Measurements from ENCODE around the gene RASSF6. TPM values are rescaled to one million over a fixed set of nuclear protein-coding genes. Genes with fewer than 3 reads are reported as not detected.
"Not testable (repeated sequence)": the region's sequence is repeated elsewhere in the genome, so short reads cannot be mapped to it uniquely, and the experiment has no call there.

The RASSF6 gene
- total and polyA plus RNA-seq, 4 donors, result 1.2 to 7.6 (median 2.0) TPM

- no peak for ATAC-seq (ENCODE audit: insufficient read depth, low FRiP score)
- Histone ChIP-seq H3K4me1 (ENCODE audit: control insufficient read depth in 5 of 5, insufficient read depth in 5 of 5, low read length in 5 of 5) (no peaks in the 10 kb centered on the region), H3K4me3 (no peak overlapping the region), H3K27me3 (ENCODE audit: control insufficient read depth in 3 of 3, insufficient read depth in 3 of 3, low read length in 2 of 3) (no peaks in the 10 kb centered on the region), H3K9ac (ENCODE audit: insufficient read depth in 1 of 2, low read length in 2 of 2) (no peak overlapping the region), H3K9me3 (ENCODE audit: control insufficient read depth in 4 of 4, insufficient read depth in 3 of 4, low read length in 3 of 4) (peaks cover 0 to 4% (median 0%) of the 10 kb centered on the region in 4 donors), H3K27ac (ENCODE audit: low read depth in 1 of 2, low read length in 1 of 2) (no peak overlapping the region), H3K36me3 (ENCODE audit: control insufficient read depth in 4 of 4, insufficient read depth in 4 of 4, low read length in 4 of 4) (no peaks in the 10 kb centered on the region)
- no peak for TF ChIP-seq CTCF (IDR thresholded peaks at IDR 0.05; ENCODE audit: control extremely low read depth, extremely low read depth)
- WGBS, 2 donors, result 78 to 88% methylated on average over 3 of the region's 3 CpGs
- DNase-seq, result no peak
Measured at GRCh38 chr4:73648478-73648877, 28.2 kb upstream of the RASSF6 start.

GRCh38 chr4:73646117-73646516 lies 25.9 kb upstream of the RASSF6 start:
- Histone ChIP-seq H3K4me3 (no peak overlapping the region), H3K9ac (ENCODE audit: insufficient read depth in 1 of 2, low read length in 2 of 2) (no peak overlapping the region), H3K4me1 (ENCODE audit: control insufficient read depth in 5 of 5, insufficient read depth in 5 of 5, low read length in 5 of 5) (no peaks in the 10 kb centered on the region), H3K27ac (ENCODE audit: low read depth in 1 of 2, low read length in 1 of 2) (no peak overlapping the region), H3K9me3 (ENCODE audit: control insufficient read depth in 4 of 4, insufficient read depth in 3 of 4, low read length in 3 of 4) (peaks cover 0 to 4% (median 0%) of the 10 kb centered on the region in 4 donors), H3K27me3 (ENCODE audit: control insufficient read depth in 3 of 3, insufficient read depth in 3 of 3, low read length in 2 of 3) (no peaks in the 10 kb centered on the region), H3K36me3 (ENCODE audit: control insufficient read depth in 4 of 4, insufficient read depth in 4 of 4, low read length in 4 of 4) (no peaks in the 10 kb centered on the region)
- TF ChIP-seq CTCF (IDR thresholded peaks at IDR 0.05; ENCODE audit: control extremely low read depth, extremely low read depth), result no peak
- WGBS, 2 donors, result 73 to 82% methylated on average over 6 of the region's 6 CpGs
- DNase-seq (no peak), ATAC-seq (ENCODE audit: insufficient read depth, low FRiP score) (no peak)

GRCh38 chr4:73631565-73632226 lies 11.5 kb upstream of the RASSF6 start:
- DNase-seq, result no peak
- no peak overlapping the region for H3K27ac ChIP-seq (ENCODE audit: low read depth in 1 of 2, low read length in 1 of 2)
- no peaks in the 10 kb centered on the region for H3K9me3 ChIP-seq (ENCODE audit: control insufficient read depth in 4 of 4, insufficient read depth in 3 of 4, low read length in 3 of 4)
- TF ChIP-seq CTCF (IDR thresholded peaks at IDR 0.05; ENCODE audit: control extremely low read depth, extremely low read depth), result no peak
- no peak for ATAC-seq (ENCODE audit: insufficient read depth, low FRiP score)
- no peak overlapping the region for H3K9ac ChIP-seq (ENCODE audit: insufficient read depth in 1 of 2, low read length in 2 of 2)
- H3K4me3 ChIP-seq, result no peak overlapping the region
- H3K36me3 ChIP-seq (ENCODE audit: control insufficient read depth in 4 of 4, insufficient read depth in 4 of 4, low read length in 4 of 4), result no peaks in the 10 kb centered on the region
- WGBS, 2 donors, result 90 to 100% methylated on average over 2 of the region's 2 CpGs
- peaks cover 0 to 4% (median 0%) of the 10 kb centered on the region in 5 donors for H3K4me1 ChIP-seq (ENCODE audit: control insufficient read depth in 5 of 5, insufficient read depth in 5 of 5, low read length in 5 of 5)
- no peaks in the 10 kb centered on the region for H3K27me3 ChIP-seq (ENCODE audit: control insufficient read depth in 3 of 3, insufficient read depth in 3 of 3, low read length in 2 of 3)

- not testable (repeated sequence) for H3K9ac ChIP-seq (ENCODE audit: insufficient read depth in 1 of 2, low read length in 2 of 2); H3K27me3 ChIP-seq (ENCODE audit: control insufficient read depth in 3 of 3, insufficient read depth in 3 of 3, low read length in 2 of 3); H3K4me3 ChIP-seq; H3K9me3 ChIP-seq (ENCODE audit: control insufficient read depth in 4 of 4, insufficient read depth in 3 of 4, low read length in 3 of 4); H3K36me3 ChIP-seq (ENCODE audit: control insufficient read depth in 4 of 4, insufficient read depth in 4 of 4, low read length in 4 of 4); ATAC-seq (ENCODE audit: insufficient read depth, low FRiP score); H3K27ac ChIP-seq (ENCODE audit: low read depth in 1 of 2, low read length in 1 of 2); DNase-seq
- WGBS, 2 donors, result 89 to 93% methylated on average over 1 of the region's 1 CpG
- H3K4me1 ChIP-seq (ENCODE audit: control insufficient read depth in 5 of 5, insufficient read depth in 5 of 5, low read length in 5 of 5), result peaks cover 0 to 13% (median 0%) of the 10 kb centered on the region in 5 donors
Measured at GRCh38 chr4:73628834-73629233, 8.6 kb upstream of the RASSF6 start.

Data from lung (tissue), 12 donors.